NCI-H128 (cell line): Measurements from ENCODE around the gene DDX56.

Experiments used
- DNase-seq: peaks from one replicate; lab custom pipeline; 2025; ENCODE audit not compliant: unreplicated experiment; lab: John Stamatoyannopoulos, UW

The DDX56 gene

GRCh38 chr7:44573464-44574286 lies at the start of gene DDX56:
Gene DDX56 (minus strand): TSS chr7:44573908. CDS start chr7:44573895, 13 bp downstream.
- peak; percentile 91 for DNase-seq

GRCh38 chr7:44622342-44623151 lies 48.8 kb upstream of the DDX56 start:
- no peak for DNase-seq

DNA sequence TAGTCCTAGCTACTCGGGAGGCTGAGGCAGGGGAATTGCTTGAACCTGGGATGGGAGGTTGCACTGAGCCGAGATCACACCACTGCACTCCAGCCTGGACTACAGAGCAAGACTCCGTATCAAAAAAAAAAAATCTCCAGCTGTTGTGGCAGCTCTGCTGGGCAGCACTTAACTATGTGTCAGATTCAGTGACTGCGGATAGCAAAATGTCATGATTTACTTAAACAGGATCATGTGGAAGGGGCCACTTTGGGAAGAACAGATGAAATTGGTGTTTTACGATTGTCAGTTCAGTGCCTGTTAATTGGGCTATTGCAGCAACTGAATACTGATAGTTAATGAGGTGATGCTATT lies 48.0 kb upstream of the DDX56 start:
- DNase-seq: no peak

GRCh38 chr7:44621034-44621749 lies 47.5 kb upstream of the DDX56 start:
- no peak for DNase-seq

DNA sequence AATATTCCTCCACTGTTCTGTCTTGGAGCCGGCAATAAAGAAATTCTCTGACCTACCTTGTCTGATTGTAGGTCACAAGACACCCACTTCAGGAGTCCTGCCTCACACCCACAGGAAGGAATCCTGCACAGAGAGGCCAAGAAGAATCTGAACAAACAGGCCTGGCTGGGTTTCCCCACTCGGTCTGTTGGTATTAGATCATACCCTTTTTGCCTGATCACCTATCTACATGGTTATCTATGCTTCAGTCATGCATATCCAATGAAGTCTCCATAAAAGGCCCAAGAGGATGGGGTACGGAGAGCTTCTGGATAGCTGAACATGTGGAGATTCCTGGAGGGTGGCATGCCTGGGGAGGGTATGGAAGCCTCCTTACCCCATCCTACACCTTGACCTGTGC lies 45.0 kb upstream of the DDX56 start:
- DNase-seq: no peak

DNA sequence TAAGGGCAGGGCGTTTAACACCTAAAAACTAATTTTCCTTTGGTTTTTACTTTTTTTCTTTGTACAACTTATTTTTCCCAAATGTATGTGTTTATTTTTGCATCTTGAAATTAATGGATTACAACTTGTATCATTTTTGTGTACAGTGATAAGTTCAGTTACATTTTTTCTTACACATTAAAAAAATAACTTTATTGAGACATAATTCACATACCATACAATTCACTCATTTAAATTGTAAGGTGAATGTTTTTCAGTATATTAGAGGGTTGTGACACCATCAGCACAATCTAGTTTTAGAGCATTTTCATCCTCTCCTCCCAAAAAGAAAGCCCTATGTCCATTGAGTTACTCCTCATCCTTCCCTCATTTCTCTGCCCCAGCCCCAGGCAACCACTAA lies 44.3 kb upstream of the DDX56 start:
- DNase-seq: no peak

GRCh38 chr7:44617225-44617890 lies 43.6 kb upstream of the DDX56 start:
- DNase-seq: no peak

GRCh38 chr7:44616545-44616944 lies 42.8 kb upstream of the DDX56 start:
- no peak for DNase-seq

DNA sequence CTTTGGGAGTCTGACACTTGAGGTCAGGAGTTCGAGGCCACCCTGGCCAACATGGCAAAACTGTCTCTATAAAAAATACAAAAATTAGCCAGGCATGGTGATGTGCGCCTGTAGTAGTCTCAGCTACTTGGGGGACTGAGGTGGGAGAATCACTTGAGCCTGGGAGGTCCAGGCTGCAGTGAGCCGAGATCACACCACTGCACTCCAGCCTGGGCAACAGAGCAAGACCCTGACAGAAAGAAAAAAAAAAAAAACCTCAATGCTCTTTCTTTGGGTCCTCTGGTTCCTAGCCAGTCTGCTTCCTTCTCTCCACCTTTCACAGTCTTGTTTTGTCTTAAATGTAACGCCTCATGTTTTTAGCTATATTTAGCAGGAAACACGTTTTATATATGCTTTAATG lies 42.1 kb upstream of the DDX56 start:
- DNase-seq: no peak

DNA sequence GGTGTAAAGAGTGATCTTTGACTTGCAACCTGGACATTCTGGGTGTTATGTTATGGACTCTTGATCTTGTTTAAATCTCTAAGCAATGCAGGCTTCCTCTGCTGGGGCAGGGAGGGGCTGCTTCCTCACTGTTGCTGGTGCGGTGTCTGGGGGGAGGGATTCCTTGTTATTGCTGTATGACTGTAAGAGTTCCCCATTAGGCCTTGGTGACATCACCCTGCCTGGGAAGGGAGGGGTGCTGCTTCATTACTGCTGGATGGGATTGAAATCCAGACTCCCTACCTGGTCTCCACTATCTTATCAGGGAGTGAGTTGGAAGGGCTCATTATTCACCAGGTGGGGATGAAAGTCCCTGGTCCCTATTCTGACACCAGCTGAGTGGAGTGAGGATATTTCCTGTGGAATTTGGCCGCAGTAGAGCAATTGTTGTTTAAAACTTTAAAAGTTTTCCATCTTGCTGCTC lies 41.5 kb upstream of the DDX56 start:
- no peak for DNase-seq

- DNase-seq: no peak
Observed at GRCh38 chr7:44609829-44610228, 36.1 kb upstream of the DDX56 start.

GRCh38 chr7:44608916-44609648 lies 35.4 kb upstream of the DDX56 start:
- no peak for DNase-seq

DNA sequence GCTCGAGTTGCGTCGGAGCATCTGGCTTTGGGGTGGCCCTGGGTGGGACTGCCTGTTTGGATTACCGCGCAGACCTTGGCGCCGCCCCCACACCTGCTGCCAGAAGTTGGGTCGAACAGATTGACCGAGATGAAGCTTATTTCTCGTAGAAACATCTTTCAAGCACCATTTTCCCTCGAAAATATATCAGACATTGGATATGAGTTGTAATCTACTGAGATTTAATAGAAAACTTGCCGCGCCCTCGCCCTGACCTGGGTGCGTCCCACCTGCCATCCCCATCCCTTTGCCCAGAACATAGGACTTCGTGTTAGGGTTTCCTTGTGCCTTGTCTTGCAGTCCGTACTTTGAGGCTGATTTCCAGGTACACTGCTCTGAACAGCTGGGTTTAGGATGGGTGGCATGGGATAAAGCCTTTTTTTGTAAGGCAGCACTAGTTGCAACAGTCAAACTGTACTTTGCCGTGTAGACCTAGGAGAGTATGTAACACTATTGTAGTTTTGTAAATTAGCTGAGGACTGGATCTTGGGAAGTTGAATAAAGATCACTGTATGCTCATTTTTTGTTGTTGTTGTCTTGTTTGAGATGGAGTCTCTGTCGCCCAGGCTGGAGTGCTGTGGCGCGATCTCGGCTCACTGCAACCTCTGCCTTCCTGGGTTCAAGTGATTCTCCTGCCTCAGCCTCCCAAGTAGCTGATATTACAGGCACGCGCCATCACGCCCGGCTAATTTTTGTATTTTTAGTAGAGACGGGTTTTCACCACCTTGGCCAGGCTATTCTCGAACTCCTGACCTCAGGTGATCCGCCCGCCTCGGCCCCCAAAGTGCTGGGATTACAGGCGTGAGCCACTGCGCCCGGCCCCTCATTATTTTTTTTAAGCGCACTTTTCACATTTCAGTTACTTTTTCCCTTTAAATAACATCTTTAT lies 33.7 kb upstream of the DDX56 start:
- DNase-seq: no peak

DNA sequence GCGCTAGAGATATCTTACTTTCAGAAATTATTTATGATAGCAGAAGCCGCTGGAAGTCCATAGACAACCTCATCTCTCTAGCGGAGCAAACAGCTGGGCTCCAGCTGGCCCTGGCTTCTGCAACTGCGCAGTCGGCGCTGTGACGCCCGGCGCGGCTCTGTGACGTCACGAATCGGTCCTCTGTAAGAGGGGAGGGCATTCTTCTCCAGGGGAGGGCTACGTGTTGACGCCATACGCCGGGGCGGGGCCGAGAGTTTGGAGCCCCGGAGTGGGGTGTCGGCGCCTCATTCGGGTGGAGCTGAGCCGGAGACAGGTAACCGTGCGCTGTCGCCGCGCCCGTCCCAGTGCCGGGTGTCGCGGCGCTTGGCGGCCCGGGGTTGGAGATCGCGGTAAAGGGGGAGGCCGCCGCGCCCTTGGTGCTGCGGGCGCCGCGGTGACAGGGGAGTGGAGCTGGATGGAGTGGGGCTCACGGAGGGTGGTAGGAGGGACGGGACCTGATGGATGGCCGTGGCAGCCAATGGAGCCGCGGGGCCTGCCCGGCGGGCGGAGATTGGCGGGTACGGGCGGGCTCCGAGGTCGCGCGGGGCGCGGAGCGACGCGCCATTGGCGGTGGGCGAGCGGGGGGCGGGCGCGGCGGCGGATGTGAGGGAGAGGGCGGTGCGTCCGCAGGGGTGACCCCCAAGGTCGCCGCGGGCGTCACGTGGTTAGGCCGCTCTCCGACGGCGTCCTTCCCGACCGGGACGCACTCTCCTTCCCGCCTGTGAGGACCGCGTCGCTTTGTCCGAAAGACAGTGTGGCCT lies 32.8 kb upstream of the DDX56 start, which contains the start of gene OGDH:
Gene OGDH (plus strand): TSS at position 287 of the 800 bp plus-strand sequence. CDS start 17,717 bp downstream, outside the sequence.
- DNase-seq: peak; percentile 96

DNA sequence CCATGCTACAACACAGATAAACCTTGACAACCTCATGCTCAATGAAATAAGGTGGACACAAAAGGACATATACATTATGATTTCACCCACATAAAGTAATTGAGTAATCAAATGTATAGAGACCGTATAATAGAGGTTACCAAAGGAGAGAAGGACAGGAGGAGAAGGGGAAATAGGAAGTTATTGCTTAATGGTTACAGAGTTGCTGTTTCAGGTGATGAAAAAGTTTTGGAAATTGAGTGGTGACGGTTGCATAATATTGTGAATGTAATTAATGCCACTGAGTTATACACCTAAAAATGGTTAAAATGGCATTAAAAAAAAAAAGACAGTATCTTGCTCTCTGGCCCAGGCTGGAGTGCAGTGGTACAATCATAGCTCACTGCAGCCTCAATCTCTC lies 31.2 kb upstream of the DDX56 start:
- no peak for DNase-seq

DNA sequence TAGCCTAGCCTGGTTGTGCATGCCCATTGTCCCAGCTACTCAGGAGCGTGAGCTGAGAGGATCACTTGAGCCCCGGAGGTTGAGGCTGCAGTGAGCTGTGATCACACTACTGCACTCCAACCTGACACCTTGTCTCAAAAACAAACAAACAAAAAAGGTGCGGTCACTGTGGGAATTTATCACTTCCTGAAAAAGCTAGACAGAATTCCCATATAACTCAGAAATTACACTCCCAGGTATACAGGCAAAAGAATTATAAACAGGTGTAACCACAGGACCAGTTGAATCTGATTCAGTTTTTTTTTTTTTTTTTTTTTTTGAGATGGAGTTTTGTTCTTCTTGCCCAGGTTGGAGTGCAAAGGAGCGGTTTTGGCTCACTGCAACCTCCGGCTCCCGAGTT lies 29.5 kb upstream of the DDX56 start:
- DNase-seq: no peak

GRCh38 chr7:44602576-44602910 lies 28.8 kb upstream of the DDX56 start:
- DNase-seq: no peak

GRCh38 chr7:44599222-44599621 lies 25.5 kb upstream of the DDX56 start:
- DNase-seq: no peak
